ENCODE data around the gene BANK1. TPM values are rescaled to one million over a fixed set of nuclear protein-coding genes. Genes with fewer than 3 reads are reported as not detected.

The BANK1 gene
- total RNA-seq, 2 donors from 2014 or later, result 0.22 to 0.46 TPM

- Mint-ChIP-seq H3K27ac (no peak overlapping the region), H3K9me3 (no peaks in the 10 kb centered on the region), H3K4me3 (no peak overlapping the region), H3K4me1 (ENCODE audit: low read depth) (no peaks in the 10 kb centered on the region), H3K27me3 (ENCODE audit: low read depth) (peaks cover 5% of the 10 kb centered on the region), H3K36me3 (ENCODE audit: insufficient read depth in 2 of 2) (no peaks in the 10 kb centered on the region)
- DNase-seq (no peak), ATAC-seq (replicated peaks in 1 of 2) (no peak)
These were observed 41.3 kb downstream of the BANK1 start for GRCh38 chr4:101831816-101832215.

DNA sequence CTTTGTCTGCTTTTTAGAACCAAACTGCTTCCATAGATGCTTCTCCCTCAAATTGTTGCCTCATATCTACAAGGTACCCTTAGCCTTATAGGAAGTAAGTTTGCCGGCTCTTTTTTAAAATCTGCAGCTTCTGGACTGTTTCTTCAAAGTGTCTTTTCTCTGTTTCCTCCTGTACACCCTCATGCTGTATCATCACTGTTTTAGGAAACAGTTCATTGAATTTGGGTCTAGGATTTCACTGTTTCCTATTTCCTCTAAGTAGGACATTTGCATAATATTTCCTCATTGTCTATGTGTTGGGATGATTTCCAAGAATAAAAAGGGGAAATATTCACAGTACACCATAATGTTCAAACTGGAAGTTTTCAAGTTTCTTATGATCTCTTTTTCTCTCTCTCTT lies 43.0 kb downstream of the BANK1 start:
- Mint-ChIP-seq H3K27ac (no peak overlapping the region), H3K27me3 (ENCODE audit: low read depth) (peaks cover 5% of the 10 kb centered on the region), H3K4me1 (ENCODE audit: low read depth) (no peaks in the 10 kb centered on the region), H3K36me3 (ENCODE audit: insufficient read depth in 2 of 2) (no peaks in the 10 kb centered on the region), H3K9me3 (no peaks in the 10 kb centered on the region), H3K4me3 (no peak overlapping the region)
- DNase-seq, result no peak
- no peak for ATAC-seq (replicated peaks in 1 of 2)

- H3K9me3 Mint-ChIP-seq, result no peaks in the 10 kb centered on the region
- no peak overlapping the region for H3K4me3 Mint-ChIP-seq
- H3K4me1 Mint-ChIP-seq (ENCODE audit: low read depth), result no peaks in the 10 kb centered on the region
- H3K27me3 Mint-ChIP-seq (ENCODE audit: low read depth), result peaks cover 5% of the 10 kb centered on the region
- no peak overlapping the region for H3K27ac Mint-ChIP-seq
- H3K36me3 Mint-ChIP-seq (ENCODE audit: insufficient read depth in 2 of 2), result no peaks in the 10 kb centered on the region
- DNase-seq (no peak), ATAC-seq (replicated peaks in 1 of 2) (no peak)
These were observed 44.8 kb downstream of the BANK1 start for GRCh38 chr4:101835121-101835904.

DNA sequence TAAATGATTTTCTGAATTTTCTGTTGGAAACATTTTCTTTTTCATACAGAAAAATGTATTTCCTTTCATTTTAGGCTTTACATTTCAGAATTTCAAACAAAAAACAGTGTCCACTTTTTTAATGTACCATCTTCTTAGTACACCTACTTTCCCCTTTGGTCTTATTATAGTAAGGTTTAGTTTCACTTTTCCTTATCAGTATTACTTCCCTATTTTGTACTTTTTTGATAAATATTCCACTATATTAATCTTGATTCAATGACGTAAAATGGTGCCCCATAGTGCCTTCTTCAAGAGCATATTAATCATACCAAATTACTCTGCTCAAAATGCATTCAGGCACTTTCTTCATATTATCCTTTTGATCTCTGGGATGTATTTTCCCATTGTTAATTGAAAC lies 52.5 kb downstream of the BANK1 start:
- no peak for DNase-seq
- H3K9me3 Mint-ChIP-seq, result peaks cover 0 to 3% of the 10 kb centered on the region in 2 donors
- no peak overlapping the region for H3K4me3 Mint-ChIP-seq
- H3K4me1 Mint-ChIP-seq (ENCODE audit: low read depth), result no peaks in the 10 kb centered on the region
- no peak overlapping the region for H3K27ac Mint-ChIP-seq
- H3K36me3 Mint-ChIP-seq (ENCODE audit: insufficient read depth in 2 of 2), result no peaks in the 10 kb centered on the region
- no peaks in the 10 kb centered on the region for H3K27me3 Mint-ChIP-seq (ENCODE audit: low read depth)
- no peak for ATAC-seq (replicated peaks in 1 of 2)

DNA sequence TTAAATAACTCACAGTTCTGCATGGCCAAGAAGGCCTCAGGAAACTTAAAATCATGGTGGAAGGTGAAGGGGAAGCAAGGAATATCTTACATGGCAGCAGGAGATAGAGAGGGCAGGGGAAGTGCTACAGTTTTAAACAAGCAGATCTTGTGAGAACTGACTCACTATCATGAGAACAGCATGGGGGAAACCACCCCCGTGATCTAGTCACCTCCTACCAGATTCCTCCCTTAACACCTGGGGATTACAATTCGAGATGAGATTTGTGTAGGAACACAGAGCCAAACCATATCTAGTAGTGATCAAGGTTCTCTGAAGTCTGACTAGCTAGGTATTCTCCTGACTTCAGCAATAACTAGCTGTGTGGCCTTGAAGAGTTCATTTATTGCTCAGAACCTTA lies 56.0 kb downstream of the BANK1 start:
- Mint-ChIP-seq H3K4me1 (ENCODE audit: low read depth) (no peaks in the 10 kb centered on the region), H3K4me3 (no peak overlapping the region), H3K27me3 (ENCODE audit: low read depth) (no peaks in the 10 kb centered on the region), H3K27ac (no peak overlapping the region), H3K9me3 (peaks cover 0 to 3% of the 10 kb centered on the region in 2 donors), H3K36me3 (ENCODE audit: insufficient read depth in 2 of 2) (no peaks in the 10 kb centered on the region)
- ATAC-seq (replicated peaks in 1 of 2) (no peak), DNase-seq (no peak)

- no peak for DNase-seq
- Mint-ChIP-seq H3K4me1 (ENCODE audit: low read depth) (no peaks in the 10 kb centered on the region), H3K27me3 (ENCODE audit: low read depth) (no peaks in the 10 kb centered on the region), H3K27ac (no peak overlapping the region), H3K36me3 (ENCODE audit: insufficient read depth in 2 of 2) (no peaks in the 10 kb centered on the region), H3K4me3 (no peak overlapping the region), H3K9me3 (peaks cover 0 to 3% of the 10 kb centered on the region in 2 donors)
- ATAC-seq (replicated peaks in 1 of 2), result no peak
These were observed 60.2 kb downstream of the BANK1 start for GRCh38 chr4:101850698-101851097.

- H3K4me1 Mint-ChIP-seq (ENCODE audit: low read depth), result no peaks in the 10 kb centered on the region
- no peak overlapping the region for H3K27ac Mint-ChIP-seq
- no peak for DNase-seq
- no peaks in the 10 kb centered on the region for H3K36me3 Mint-ChIP-seq (ENCODE audit: insufficient read depth in 2 of 2)
- ATAC-seq (replicated peaks in 1 of 2), result no peak
- H3K9me3 Mint-ChIP-seq, result peaks cover 0 to 3% of the 10 kb centered on the region in 2 donors
- no peaks in the 10 kb centered on the region for H3K27me3 Mint-ChIP-seq (ENCODE audit: low read depth)
- H3K4me3 Mint-ChIP-seq, result no peak overlapping the region
These were observed 61.1 kb downstream of the BANK1 start for GRCh38 chr4:101851672-101852071.

DNA sequence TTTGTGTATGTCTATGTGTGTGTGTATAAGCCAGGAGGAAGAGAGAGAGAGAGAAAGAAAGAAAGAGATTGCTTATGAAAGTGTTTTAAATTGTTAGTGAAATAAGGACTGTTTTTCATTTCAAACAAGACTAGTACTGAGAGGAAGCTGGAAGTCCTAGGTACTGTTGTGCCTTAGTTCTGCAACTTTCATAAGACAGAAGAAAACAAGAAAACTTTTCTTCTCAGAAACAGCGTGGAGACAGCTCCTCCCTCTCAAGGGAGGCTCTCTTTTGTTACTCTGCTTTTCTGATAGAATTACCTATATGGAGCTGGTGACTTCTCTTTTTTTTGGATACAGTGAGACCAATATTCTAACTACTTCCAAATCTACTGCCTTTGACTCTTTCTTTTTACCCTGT lies 62.5 kb downstream of the BANK1 start:
- no peak overlapping the region for H3K27ac Mint-ChIP-seq
- no peaks in the 10 kb centered on the region for H3K36me3 Mint-ChIP-seq (ENCODE audit: insufficient read depth in 2 of 2)
- H3K9me3 Mint-ChIP-seq, result no peaks in the 10 kb centered on the region
- peaks cover 9% of the 10 kb centered on the region for H3K27me3 Mint-ChIP-seq (ENCODE audit: low read depth)
- DNase-seq (no peak), ATAC-seq (replicated peaks in 1 of 2) (no peak)
- H3K4me1 Mint-ChIP-seq (ENCODE audit: low read depth), result no peaks in the 10 kb centered on the region
- no peak overlapping the region for H3K4me3 Mint-ChIP-seq

- no peaks in the 10 kb centered on the region for H3K9me3 Mint-ChIP-seq
- H3K27ac Mint-ChIP-seq, result no peak overlapping the region
- H3K27me3 Mint-ChIP-seq (ENCODE audit: low read depth), result peaks cover 11% of the 10 kb centered on the region
- H3K4me1 Mint-ChIP-seq (ENCODE audit: low read depth), result no peaks in the 10 kb centered on the region
- H3K4me3 Mint-ChIP-seq, result no peak overlapping the region
- DNase-seq, result no peak
- no peaks in the 10 kb centered on the region for H3K36me3 Mint-ChIP-seq (ENCODE audit: insufficient read depth in 2 of 2)
- no peak for ATAC-seq (replicated peaks in 1 of 2)
These were observed 63.2 kb downstream of the BANK1 start for GRCh38 chr4:101853691-101854090.

- DNase-seq (no peak), ATAC-seq (replicated peaks in 1 of 2) (no peak)
These were observed 64.7 kb downstream of the BANK1 start for GRCh38 chr4:101855239-101855638.

DNA sequence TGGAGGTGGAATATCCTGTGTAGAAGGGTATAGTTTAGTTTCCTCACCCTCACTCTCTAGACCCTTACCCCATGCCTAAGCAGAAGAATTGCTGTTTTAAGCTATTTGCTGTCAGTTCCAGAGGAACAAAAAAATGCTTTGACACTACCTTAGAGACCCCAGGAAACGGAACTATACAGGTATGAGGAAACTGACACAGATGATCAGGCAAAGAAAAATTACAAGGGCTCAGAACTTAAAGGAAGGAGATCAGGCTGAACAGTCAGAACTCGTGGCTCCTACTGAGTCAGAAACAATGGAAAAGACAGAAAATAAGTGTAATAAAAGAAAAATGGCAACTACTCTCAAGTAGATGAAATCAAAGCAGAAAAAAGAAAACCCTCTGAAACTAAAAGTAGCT lies 65.6 kb downstream of the BANK1 start:
- H3K4me1 Mint-ChIP-seq (ENCODE audit: low read depth), result no peaks in the 10 kb centered on the region
- ATAC-seq (replicated peaks in 1 of 2), result no peak
- H3K36me3 Mint-ChIP-seq (ENCODE audit: insufficient read depth in 2 of 2), result no peaks in the 10 kb centered on the region
- H3K9me3 Mint-ChIP-seq, result no peaks in the 10 kb centered on the region
- no peak for DNase-seq
- no peak overlapping the region for H3K4me3 Mint-ChIP-seq
- H3K27ac Mint-ChIP-seq, result no peak overlapping the region
- H3K27me3 Mint-ChIP-seq (ENCODE audit: low read depth), result peaks cover 11% of the 10 kb centered on the region

More at GRCh38 chr4:101855239-101855638, 64.7 kb downstream of the BANK1 start:
- H3K9me3 Mint-ChIP-seq, result no peaks in the 10 kb centered on the region
- no peaks in the 10 kb centered on the region for H3K36me3 Mint-ChIP-seq (ENCODE audit: insufficient read depth in 2 of 2)
- no peaks in the 10 kb centered on the region for H3K4me1 Mint-ChIP-seq (ENCODE audit: low read depth)
- no peak overlapping the region for H3K27ac Mint-ChIP-seq
- peaks cover 11% of the 10 kb centered on the region for H3K27me3 Mint-ChIP-seq (ENCODE audit: low read depth)
- H3K4me3 Mint-ChIP-seq, result no peak overlapping the region

DNA sequence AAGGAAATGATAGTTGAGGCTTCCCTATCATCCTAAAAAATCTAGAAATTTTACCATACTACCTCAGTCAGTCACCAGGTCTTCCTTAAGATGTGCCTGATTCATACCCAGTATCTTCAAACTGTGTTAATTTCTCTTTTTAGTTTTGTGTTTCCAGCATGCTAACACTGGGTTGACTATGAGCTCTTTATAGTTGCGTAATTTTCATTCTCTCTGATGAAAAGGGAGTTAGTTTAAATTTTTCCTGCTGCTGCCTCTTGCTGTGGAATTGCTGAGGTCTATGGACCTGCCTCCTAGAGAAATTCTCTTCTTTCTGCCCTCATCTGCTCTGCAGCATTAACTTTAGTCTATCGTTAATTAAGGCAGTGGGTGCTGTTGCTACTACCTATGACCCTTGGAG lies 66.6 kb downstream of the BANK1 start:
- Mint-ChIP-seq H3K27me3 (ENCODE audit: low read depth) (peaks cover 11% of the 10 kb centered on the region), H3K27ac (no peak overlapping the region), H3K36me3 (ENCODE audit: insufficient read depth in 2 of 2) (no peaks in the 10 kb centered on the region), H3K4me1 (ENCODE audit: low read depth) (no peaks in the 10 kb centered on the region), H3K9me3 (no peaks in the 10 kb centered on the region), H3K4me3 (no peak overlapping the region)
- ATAC-seq (replicated peaks in 1 of 2) (no peak), DNase-seq (no peak)

GRCh38 chr4:101858641-101859040 lies 68.1 kb downstream of the BANK1 start:
- Mint-ChIP-seq H3K27me3 (ENCODE audit: low read depth) (peaks cover 11% of the 10 kb centered on the region), H3K9me3 (no peaks in the 10 kb centered on the region), H3K27ac (no peak overlapping the region), H3K4me3 (no peak overlapping the region), H3K36me3 (ENCODE audit: insufficient read depth in 2 of 2) (no peaks in the 10 kb centered on the region), H3K4me1 (ENCODE audit: low read depth) (no peaks in the 10 kb centered on the region)
- DNase-seq (no peak), ATAC-seq (replicated peaks in 1 of 2) (no peak)

DNA sequence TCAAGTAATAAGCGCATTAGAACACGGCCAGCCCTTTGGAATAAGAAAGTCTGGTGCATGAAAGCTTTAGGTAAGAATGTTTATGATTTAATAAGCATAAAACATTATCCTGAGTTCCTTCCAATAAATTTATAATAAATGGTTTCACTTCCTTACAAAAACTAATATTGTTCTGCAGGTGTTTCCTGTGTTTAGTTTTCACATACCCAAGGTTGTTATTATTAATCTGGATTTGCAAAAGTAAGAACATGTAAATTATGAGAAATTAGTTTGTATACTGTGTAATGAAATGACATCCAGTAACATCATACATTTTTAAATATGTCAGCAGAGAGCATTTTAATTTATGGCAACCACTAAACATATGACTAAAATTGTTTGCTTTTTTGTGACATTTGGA lies 72.1 kb downstream of the BANK1 start:
- Mint-ChIP-seq H3K9me3 (peaks cover 0 to 1% of the 10 kb centered on the region in 2 donors), H3K4me1 (ENCODE audit: low read depth) (no peaks in the 10 kb centered on the region), H3K4me3 (no peak overlapping the region), H3K27ac (no peak overlapping the region), H3K27me3 (ENCODE audit: low read depth) (peaks cover 13% of the 10 kb centered on the region), H3K36me3 (ENCODE audit: insufficient read depth in 2 of 2) (no peaks in the 10 kb centered on the region)
- DNase-seq (no peak), ATAC-seq (replicated peaks in 1 of 2) (no peak)
